NOMO-1 treated with DMSO at 0.1 percent for 48 hours (cell line): Measurements from ENCODE around the gene ENPP3.
"Not testable (repeated sequence)": the region's sequence is repeated elsewhere in the genome, so short reads cannot be mapped to it uniquely, and the experiment has no call there.

Experiments
- DNase-seq: peaks from one replicate; lab custom pipeline; 2025; ENCODE audit not compliant: unreplicated experiment; lab: John Stamatoyannopoulos, UW

Gene ENPP3

GRCh38 chr6:131733376-131734016 is 96.4 kb downstream of the ENPP3 start:
- DNase-seq, result no peak

GRCh38 chr6:131736003-131736596 is 99.0 kb downstream of the ENPP3 start:
- no peak for DNase-seq

GRCh38 chr6:131736811-131737210 is 99.7 kb downstream of the ENPP3 start:
- DNase-seq, result no peak

- no peak for DNase-seq
Observed at GRCh38 chr6:131739136-131739535, 102.0 kb downstream of the ENPP3 start.

GRCh38 chr6:131740161-131740560 is 103.1 kb downstream of the ENPP3 start:
- DNase-seq, result no peak

GRCh38 chr6:131741688-131742393 is 104.7 kb downstream of the ENPP3 start:
- no peak for DNase-seq

- no peak for DNase-seq
Observed at GRCh38 chr6:131744432-131745287, 107.6 kb downstream of the ENPP3 start.

GRCh38 chr6:131745476-131745875 is 108.4 kb downstream of the ENPP3 start:
- DNase-seq, result no peak

GRCh38 chr6:131747821-131748353 is 110.8 kb downstream of the ENPP3 start:
- no peak for DNase-seq

- DNase-seq, result no peak
Observed at GRCh38 chr6:131749023-131749422, 111.9 kb downstream of the ENPP3 start.

- DNase-seq, result not testable (repeated sequence)
Observed at GRCh38 chr6:131751012-131751715, 114.1 kb downstream of the ENPP3 start.

- no peak for DNase-seq
Observed at GRCh38 chr6:131754088-131754487, 117.0 kb downstream of the ENPP3 start.

- DNase-seq, result no peak
Observed at GRCh38 chr6:131754715-131755567, 117.8 kb downstream of the ENPP3 start.

- no peak for DNase-seq
Observed at GRCh38 chr6:131755597-131755996, 118.5 kb downstream of the ENPP3 start.

- DNase-seq, result no peak
Observed at GRCh38 chr6:131756039-131756438, 118.9 kb downstream of the ENPP3 start.

- no peak for DNase-seq
Observed at GRCh38 chr6:131758920-131759319, 121.8 kb downstream of the ENPP3 start.

- DNase-seq, result no peak
Observed at GRCh38 chr6:131761060-131761761, 124.1 kb downstream of the ENPP3 start.

- DNase-seq, result no peak
Observed at GRCh38 chr6:131761762-131762067, 124.6 kb downstream of the ENPP3 start.

- DNase-seq, result no peak
Observed at GRCh38 chr6:131762984-131763383, 125.9 kb downstream of the ENPP3 start.
